Left hindlimb (tissue), 1 donor: Measurements from ENCODE around the gene PIM2.

Experiments
- DNase-seq: peaks from one replicate; pipeline ENCODE4 v3.0.0-alpha.2; 2018

Gene PIM2

DNA sequence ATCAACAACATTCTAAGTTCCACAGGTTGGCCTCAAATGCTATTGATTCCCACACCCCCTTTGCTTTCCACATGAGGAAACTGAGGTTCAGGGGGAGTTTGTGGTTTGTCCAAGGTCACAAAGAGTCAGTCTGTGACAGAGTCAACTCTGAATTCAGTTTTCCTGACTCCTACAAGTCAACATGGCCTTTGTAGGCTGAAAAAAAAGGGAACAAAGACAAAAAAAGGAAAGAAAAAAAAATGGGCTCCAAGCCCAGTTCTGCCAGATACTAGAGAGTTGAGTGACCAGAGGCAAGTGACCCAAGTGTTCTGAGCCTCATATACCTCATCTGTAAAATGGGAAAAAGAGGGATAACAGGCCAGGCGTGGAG is 16.5 kb upstream of the PIM2 start:
- no peak for DNase-seq

DNA sequence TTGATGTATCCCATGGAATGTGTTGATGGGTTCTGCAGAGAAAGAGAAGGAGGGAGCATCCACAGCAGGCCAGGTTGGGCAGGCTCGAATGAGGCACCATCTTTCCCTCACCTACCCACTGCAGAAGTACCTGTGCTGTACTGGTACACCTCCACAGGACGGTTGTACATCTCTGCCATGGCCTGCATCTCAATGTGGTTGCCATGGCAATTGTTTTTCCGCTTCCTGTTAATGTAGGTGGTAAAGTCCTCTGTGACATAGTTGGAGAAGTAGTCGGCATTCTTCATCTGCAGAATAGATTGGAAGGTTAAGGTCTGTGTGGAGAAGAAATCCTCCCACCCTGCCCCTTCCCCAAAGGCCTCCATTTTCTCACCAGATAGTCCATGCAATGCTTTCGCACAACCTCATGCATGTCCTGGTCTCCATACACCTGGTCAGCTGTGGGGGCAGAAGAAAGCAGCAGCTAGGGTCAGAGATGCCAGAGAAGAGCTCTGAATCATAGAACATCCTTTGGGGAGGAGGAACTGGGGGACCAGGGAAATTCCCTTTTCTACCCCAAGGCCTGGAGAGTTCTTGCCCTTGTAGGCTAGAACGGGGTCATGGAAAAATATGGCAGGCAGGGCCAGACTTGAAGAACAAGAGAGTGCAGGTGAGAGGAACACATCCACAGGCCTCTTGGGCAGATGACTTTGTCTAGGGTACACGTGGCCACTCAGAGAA is 15.9 kb upstream of the PIM2 start:
- DNase-seq = no peak

DNA sequence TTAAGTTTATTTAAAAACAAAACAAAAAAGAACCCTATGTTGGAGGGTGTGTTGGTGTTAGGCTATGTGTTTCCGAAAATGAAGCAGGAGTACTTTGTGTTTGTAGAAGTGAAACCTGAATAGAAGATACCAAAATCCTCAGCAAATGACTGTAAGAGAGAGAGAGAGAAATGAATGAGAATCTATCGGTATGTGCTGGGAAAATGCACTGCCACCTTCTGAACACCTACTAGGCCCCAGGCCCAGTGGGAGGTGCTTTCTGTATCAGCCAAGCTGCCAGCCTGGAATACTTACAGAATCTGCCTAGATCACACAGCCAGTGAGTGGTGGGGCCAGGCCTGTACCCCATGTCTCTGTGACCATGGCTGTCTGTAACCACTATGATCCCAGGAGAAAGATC is 14.9 kb upstream of the PIM2 start:
- DNase-seq = no peak

DNA sequence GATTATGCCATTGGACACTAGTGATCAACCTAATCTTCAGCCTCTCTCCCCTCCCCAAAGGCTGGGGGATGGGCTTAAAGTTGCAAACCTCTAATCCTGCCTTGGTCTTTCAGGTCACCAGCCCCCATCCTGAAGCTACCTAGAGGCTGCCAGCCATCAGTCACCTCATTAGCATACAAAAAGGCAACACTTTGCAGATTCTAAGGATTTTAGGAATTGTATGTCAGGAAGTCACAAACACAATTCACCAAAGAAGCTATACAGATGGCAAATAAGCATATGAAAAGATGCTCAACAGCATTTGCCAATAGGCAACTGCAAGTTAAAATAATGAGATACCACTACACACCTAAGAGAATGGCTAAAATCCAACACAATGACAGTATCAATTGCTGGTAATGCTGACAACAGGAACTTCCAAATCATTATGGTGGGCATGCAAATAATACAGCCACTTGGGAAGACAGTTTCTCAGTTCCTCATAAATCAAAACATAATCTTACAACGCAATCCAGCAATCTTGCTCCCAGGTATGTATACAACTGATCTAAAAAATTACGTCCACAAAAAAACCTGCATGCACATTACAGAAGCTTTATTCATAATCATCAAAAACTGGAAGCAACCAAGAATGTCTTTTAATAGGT is 9.0 kb upstream of the PIM2 start:
- no peak for DNase-seq

DNA sequence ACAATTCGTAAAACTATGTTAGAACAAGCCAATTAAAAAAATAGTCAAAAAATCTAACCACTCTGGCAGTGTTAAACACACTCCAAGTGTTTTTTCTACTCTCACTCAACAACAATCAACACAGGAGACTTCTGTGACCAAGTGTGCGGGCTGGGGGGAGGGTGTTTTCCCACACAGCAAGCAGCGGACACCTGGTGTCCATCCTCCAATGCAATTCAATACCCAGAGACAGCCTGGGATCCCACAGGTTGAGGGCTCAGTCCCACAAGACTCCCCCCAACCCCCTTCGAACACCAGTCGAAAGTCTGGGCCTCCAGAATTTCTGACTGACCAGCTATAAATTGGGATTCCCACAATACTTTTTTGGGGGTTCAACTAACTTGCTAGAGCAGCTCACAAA is 8.3 kb upstream of the PIM2 start:
- no peak for DNase-seq

DNA sequence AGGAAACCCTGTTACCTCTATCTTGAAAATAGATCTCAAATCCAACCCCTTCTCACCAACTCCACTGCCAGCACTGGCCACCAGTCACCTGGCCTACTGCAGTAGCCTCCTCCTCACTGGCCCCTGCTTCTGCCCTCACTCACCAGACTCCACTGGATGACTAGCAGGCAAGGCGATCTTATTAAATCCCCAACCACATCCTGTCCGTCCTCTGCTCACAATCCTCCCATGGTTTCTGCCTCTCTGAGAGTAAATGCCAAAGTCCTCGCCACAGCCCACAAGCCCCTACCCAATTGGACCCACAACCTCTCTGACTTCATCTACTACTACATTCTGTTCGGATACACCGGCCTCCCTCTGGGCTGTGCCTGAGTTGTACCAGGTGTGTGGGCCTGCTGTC is 5.4 kb upstream of the PIM2 start:
- no peak for DNase-seq

DNA sequence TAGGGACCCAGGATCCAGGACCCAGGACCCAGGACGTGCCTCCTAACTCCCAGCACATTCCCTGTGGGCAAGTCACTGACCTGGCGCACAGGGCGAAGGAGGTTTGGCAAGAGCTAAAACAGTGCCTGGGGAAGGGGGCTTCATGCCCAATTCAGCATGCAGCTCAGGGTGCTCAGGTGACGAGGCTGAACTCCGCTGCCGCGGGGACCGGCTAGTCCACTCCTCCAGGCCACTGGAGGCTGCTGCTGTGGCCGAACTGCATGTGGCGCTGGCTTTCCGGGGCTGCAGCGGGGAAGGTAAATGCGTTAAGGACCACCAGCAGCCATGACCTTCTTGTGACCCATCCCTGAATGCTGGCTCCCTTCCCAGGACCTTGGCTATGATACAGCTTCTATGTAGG is 4.9 kb upstream of the PIM2 start:
- DNase-seq = no peak

DNA sequence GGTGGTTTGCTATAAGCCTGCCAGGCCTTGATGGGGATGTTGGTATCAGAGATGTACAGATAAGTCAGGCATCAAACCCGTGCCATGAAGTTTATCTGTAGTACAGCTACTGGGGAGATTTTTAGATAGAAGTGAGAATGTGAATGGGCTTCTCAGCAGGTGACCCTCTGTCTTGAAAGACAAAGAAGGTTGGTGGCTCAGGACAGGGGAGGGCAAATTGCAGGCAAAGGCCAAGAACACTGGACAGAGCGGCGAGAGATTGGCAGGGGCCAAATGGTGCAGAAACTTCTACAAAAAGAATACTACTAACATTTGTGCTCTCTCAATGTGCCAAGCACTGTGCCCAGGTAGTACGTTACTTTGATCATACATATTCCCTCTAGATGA is 1.9 kb upstream of the PIM2 start:
- DNase-seq = no peak

DNA sequence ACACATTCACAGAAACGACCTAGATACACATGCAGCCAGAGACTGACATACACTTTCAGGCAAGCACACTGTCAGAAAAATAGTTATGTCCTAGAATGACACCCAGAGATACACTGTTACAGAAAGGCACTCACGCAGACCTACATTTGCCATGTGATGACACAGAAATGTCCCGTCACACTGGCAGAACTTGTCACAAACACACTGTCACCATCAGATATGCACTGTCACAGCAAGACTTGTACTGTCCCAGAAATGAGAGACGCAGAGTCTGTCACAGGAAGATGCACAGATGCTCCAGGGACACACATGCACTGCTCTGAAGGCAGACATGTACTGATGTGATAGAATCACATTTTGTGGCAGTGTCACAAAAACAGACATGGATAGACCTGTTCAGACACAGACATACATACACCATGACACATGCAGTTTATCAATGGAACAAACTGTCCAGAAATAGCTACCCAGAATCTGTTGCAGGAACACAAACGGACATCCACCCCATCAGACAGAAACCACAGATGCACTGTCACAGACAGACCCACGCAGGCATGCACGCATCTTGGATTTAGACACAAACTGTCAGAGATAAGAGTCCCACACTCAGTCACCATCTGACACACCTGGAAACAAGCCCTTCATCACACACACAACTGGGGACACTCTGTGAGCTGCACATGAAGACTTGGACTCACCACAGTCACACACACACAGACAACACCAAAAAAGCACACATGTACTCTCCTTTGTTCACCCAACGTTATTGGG is 1.3 kb upstream of the PIM2 start:
- no peak for DNase-seq

DNA sequence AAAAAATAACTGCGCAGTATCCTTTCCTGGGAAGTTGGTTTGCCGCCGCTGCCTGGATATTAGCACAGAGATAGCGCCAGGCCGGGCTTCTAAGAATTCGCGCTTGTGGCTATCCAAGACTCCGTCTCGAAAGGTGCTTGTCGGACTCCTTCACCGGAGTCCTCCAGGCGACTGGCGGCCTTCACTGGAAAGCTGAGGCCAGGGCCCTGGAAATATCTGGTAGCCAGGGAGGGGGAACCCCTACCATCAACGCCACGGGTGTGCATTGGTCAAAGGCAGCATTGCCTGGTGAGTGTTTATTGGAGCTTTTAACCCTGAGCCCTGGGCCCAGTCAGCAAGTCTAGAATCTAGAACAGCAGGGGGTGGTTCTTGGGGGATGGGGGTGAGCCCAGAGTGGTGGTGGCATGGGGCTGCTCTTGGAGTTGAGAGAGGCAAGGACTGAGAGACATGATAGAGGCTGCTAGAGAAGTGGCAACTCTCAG is 577 bp upstream of the PIM2 start:
- DNase-seq = no peak

DNA sequence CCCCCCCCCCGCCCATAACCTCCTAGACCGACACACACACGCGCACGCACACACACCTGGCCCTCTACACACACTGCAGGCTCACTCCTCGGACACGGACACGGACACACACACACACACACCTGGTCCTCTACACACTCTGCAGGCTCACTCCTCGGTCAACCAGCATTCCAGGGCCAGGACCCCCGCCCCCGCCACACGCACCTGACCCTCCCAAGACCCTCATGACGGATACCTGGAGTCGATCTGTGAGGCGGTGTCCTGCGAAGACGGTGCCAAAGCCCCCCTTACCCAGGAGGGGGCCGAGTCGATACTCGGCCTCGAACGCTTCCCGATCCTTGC is 552 bp downstream of the PIM2 start:
- no peak for DNase-seq

DNA sequence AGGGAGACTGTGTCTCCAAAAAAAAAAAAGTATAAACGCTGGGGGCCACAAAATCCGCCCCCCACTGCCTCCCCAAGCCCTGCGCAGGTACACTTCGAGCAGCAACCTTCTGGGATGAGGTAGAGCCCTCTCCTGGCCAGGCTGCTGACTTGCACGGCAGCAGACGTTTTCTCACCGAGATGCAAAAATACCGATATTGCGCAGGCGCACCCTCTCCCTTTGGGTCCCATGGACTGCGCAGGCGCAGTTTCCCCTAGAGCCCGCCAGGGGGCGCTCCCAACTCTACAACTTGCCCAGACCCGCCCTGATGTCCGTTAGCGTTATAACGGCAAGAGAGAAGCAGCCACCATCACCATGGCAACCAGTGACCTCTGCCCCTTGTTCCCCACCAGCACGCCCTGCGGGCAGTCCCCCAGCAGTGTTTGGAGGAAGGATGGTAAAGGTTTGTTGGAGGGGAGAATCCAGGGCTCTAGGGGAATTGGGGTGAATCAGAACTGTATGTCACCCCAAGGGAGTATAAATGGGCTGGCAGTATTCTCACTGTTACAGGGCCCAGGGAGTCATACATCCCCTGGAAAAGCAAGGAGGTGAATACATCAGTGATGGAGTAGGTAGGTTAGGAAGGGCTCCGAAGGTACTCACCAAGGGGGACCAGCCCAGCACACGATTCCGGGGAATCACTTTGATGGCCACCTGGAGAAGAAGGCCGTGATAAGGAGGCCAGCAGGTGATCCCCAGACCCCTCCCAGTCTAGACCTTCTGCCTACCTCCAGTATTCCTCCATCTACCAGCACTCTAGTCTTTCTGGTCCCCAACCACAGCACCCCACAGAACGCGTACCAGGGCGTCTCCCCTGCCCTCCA is 1.5 kb downstream of the PIM2 start:
- DNase-seq = peak; percentile 89

DNA sequence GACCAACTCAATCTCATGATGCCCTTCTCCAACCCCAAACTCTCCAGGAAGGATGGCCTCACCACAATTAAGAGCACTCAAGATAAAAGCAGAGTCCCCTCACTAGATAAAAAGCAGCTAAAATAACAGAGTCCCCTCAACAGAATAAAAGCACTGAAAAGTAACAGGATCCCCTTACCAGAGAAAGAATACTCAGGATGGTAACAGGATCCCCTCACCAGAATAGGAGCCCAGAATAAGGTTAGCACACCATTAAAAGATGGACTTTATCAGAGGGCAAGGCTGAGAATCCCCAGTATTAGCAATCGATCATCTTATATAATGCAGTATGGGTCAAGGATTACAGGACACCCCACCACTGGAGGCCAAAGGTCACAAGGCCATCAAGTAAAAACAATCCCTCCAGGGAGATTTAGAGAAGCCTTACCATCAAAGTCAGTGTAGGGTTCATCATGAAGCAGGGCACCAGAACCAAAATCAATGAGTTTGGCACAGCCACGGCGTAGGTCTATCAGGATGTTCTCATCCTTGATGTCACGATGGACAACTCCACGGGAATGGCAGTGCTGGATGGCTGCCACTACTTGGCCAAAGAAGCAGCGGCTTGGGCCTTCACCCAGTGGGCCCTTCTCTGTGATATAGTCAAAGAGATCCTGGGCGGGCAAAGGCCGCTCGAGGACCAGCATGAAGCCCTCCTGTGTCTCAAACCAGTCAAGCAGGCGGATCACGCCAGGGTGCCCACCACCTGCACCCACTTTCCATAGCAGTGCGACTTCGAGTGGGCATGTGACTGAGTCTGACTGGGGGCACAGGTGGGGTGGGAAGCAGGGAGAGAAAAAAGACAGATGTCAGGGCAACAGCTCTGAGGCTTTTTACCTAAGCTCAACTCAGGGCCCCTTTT is 4.0 kb downstream of the PIM2 start:
- DNase-seq = no peak

DNA sequence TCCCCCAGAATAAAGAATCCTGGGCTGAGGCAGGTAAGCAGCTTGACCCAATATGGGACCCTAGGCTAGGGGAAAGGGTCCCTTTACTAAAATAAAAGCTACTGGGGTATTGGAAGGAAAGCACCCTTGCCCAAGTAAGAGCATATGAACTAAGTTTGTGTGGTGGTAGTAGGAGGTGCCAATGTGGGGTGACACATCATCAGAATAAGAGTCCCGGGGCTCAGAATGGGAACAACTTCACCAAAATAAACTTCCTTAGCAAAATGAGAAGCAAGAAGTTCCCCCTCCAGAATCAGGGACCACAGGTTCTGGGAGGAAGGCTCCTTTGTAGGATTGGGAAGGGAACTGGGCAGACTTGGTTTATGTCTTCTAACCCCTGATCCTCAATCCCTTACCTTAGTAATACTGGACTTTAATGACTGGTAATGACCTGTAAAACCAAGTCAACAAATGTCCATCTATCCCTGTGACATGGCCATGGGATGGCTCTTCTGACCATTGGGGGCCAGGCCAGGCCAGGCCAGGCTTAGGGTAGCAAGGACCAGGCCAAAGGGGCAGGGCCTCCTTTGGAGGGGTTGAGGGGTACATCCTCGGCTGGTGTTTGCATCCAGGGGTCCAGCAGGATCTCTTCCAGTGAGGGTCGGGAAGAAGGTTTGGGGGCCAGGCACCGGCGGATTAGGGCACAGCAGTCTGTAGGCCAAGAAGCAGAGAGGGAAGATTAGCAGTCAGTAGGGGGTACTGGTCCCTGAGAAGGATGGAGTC is 5.0 kb downstream of the PIM2 start:
- no peak for DNase-seq

DNA sequence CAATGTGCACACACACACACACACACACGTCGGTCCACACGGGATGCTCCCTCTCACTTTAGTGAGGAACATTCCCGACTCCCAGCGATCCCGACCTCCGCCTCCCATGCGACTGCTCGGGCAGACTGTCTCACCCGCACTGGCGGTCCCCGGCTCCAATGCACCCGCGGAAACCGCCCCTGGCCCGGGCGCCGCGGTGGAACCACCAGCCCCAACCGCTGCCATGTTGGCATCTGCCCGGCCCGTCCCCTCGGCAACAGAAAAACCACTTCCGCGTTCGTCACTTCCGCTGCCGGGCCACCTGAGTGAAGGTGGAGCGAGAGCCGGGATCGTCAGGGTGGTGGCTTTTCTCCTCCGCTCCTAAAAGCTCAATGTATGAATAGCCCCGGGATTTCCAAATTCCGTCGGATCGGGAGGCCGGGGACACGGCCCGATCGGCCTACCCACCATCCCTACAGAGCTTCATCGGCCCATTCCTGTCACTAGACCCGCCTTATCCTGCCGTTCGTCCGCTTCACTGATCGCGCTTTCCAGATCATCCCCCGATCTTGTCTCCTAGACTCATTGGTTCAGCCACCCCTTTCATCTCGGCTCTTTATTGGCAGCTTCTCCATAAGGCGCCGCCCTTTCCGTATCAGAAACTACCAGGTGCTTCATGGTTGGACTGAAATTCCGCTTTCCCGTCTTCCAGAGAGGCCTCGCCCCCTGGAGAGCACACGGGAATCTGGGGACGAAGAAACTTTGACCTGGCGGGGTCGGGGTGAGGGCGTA is 7.2 kb downstream of the PIM2 start, which contains the start of gene SLC35A2:
TSS of gene SLC35A2 (minus strand) at position 235 of the 771 bp plus-strand sequence. CDS start at position 225, 10 bp downstream.
- DNase-seq = peak; percentile 85

DNA sequence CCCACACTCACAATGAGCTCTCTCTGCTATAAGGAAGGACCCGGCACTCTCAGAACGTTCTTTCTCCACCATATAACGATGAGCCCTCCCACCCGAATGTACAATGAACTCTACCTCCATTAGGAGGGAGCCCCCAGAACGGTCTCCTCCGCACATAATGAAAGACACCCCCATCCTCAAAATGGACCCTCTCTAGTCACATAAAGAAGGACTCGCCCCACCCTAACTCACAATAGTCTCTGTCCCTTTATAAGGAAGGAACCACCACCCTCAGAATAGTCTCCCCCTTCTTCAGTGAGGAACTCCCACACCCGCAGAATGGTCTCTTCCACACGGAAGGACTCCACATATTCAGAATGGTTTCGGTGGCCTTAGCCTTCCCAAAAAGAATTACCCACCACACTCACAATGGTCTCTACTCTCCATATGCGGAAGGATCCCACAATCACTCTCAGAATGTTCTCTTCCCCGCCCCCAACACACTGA is 7.9 kb downstream of the PIM2 start:
- DNase-seq = no peak

DNA sequence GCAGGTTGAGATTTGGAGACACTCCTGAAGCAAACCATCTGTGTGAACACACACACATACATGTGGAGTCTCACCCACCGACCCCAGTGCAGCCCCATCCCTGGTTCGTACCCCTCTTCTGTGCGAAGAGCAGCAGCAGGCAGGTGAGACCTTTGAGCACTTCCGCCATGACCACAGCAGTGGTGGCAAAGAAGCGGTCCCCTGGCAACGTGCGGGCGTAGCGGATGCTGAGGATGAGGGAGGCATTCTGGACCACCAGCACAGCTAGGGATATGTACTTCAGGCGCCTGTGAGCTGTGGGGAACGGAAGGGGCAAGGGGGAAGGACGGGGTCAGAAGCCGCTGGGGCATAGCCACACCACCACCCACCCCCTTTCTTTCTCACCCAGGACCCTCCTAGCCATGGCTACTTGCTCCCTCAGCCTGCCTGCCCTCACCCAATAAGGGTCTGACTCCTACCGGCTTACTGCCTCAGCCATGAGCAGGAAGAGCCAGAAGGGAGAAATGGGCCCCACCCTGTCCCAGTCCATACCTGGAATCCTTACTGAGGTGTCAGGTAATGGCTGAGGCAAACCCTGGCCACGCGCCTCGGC is 9.0 kb downstream of the PIM2 start:
- DNase-seq = no peak

DNA sequence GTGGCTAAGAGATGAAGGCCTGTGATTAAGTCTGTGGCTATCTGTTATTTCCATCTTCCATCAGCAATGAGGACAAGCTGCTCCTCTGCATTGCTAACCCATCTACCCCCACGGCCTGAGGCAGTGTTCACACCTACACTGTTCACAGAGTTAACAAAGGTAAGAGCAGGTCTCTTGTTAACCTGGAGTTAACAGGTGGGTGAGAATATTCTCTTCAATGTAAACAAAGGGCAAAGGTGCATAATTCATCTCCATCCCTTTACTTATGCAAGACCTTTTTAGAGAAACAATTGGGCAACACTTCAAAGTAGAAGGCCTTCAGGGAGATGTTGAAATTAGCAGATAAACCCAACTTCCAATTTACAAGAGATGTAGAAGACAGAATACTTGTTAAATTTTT is 10.2 kb downstream of the PIM2 start:
- DNase-seq = no peak

DNA sequence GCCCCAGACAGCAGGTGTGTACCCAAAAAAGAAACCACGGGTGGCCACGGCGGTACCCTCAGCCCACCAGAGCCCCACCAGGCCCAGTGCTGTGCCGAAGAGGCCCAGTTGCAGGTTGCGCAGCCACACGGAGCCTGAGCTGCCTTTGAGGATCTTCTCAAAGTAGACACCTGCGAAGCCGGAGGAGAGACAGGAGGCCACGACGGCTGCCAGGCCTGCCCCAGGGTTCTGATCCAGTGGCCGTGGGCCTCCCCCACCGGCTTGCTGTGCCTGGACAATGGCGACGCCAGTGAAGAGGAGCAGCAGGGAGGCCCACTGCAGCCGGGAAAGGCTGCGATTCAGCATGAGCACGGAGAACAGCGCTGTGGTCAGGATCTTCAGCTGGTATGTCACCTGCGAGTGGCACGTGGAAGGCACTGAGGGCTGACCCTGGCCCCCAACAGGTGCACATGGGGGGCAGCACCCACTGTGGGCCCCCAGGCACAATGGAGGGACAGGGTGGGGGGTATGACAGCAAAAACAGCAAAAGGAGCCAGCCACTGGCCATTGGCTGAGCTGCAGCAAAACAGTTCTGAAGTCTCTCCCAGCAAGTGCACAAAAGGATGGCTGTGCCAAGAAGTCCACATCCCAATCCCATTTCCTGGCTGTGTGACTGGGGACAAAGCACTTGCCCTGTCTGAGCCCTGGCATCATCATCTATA is 13.6 kb downstream of the PIM2 start:
- DNase-seq = no peak
